Measurements from ENCODE around the gene METTL1. TPM values are rescaled to one million over a fixed set of nuclear protein-coding genes. Genes with fewer than 3 reads are reported as not detected.

Gene METTL1
- total and polyA plus RNA-seq, 9 donors, result 15.3 to 33.6 (median 23.4) TPM

- Histone ChIP-seq H3K9me3 (replicated peaks; ENCODE audit: control insufficient read depth, low read depth, low read length) (no peaks in the 10 kb centered on the region), H3K27me3 (ENCODE audit: control insufficient read depth, insufficient read depth, low read length) (peaks cover 57% of the 10 kb centered on the region), H3K4me3 (ENCODE audit: low read length) (no peak overlapping the region), H3K36me3 (ENCODE audit: control insufficient read depth, insufficient read depth, low read length) (peaks cover 18% of the 10 kb centered on the region), H3K4me1 (ENCODE audit: control insufficient read depth, insufficient read depth, low read length) (peaks cover 26% of the 10 kb centered on the region), H3K27ac (ENCODE audit: low read length) (no peak overlapping the region)
- whole genome bisulfite sequencing (ENCODE audit: insufficient coverage), result 19% methylated on average over 17 of the region's 17 CpGs
- no peak for DNase-seq
Measured at GRCh38 chr12:57764662-57765002, 7.3 kb downstream of the METTL1 start.

GRCh38 chr12:57763881-57764661 is 7.8 kb downstream of the METTL1 start:
- 64% methylated on average over 5 of the region's 6 CpGs for WGBS (ENCODE audit: insufficient coverage)
- Histone ChIP-seq H3K36me3 (ENCODE audit: control insufficient read depth, insufficient read depth, low read length) (peaks cover 13% of the 10 kb centered on the region), H3K27ac (ENCODE audit: low read length) (no peak overlapping the region), H3K4me3 (ENCODE audit: low read length) (no peak overlapping the region), H3K27me3 (ENCODE audit: control insufficient read depth, insufficient read depth, low read length) (peaks cover 57% of the 10 kb centered on the region), H3K4me1 (ENCODE audit: control insufficient read depth, insufficient read depth, low read length) (peaks cover 26% of the 10 kb centered on the region), H3K9me3 (replicated peaks; ENCODE audit: control insufficient read depth, low read depth, low read length) (no peaks in the 10 kb centered on the region)
- DNase-seq, result no peak

- Histone ChIP-seq H3K27me3 (ENCODE audit: control insufficient read depth, insufficient read depth, low read length) (peaks cover 47% of the 10 kb centered on the region), H3K4me3 (ENCODE audit: low read length) (no peak overlapping the region), H3K36me3 (ENCODE audit: control insufficient read depth, insufficient read depth, low read length) (peaks cover 17% of the 10 kb centered on the region), H3K4me1 (ENCODE audit: control insufficient read depth, insufficient read depth, low read length) (peaks cover 26% of the 10 kb centered on the region), H3K27ac (ENCODE audit: low read length) (no peak overlapping the region), H3K9me3 (replicated peaks; ENCODE audit: control insufficient read depth, low read depth, low read length) (no peaks in the 10 kb centered on the region)
- DNase-seq, result no peak
- 86% methylated on average over 2 of the region's 2 CpGs for WGBS (ENCODE audit: insufficient coverage)
Measured at GRCh38 chr12:57762463-57762862, 9.4 kb downstream of the METTL1 start.

GRCh38 chr12:57761391-57761998 is 10.4 kb downstream of the METTL1 start:
- H3K9me3 ChIP-seq (replicated peaks; ENCODE audit: control insufficient read depth, low read depth, low read length), result no peaks in the 10 kb centered on the region
- no peak for DNase-seq
- 73% methylated on average over 1 of the region's 4 CpGs for WGBS (ENCODE audit: insufficient coverage)
- no peak overlapping the region for H3K4me3 ChIP-seq (ENCODE audit: low read length)
- no peak overlapping the region for H3K27ac ChIP-seq (ENCODE audit: low read length)
- peaks cover 23% of the 10 kb centered on the region for H3K4me1 ChIP-seq (ENCODE audit: control insufficient read depth, insufficient read depth, low read length)
- peaks cover 17% of the 10 kb centered on the region for H3K36me3 ChIP-seq (ENCODE audit: control insufficient read depth, insufficient read depth, low read length)
- H3K27me3 ChIP-seq (ENCODE audit: control insufficient read depth, insufficient read depth, low read length), result peaks cover 41% of the 10 kb centered on the region

- no peak for DNase-seq
- H3K9me3 ChIP-seq (replicated peaks; ENCODE audit: control insufficient read depth, low read depth, low read length), result no peaks in the 10 kb centered on the region
Measured at GRCh38 chr12:57760347-57760982, 11.4 kb downstream of the METTL1 start.

GRCh38 chr12:57759360-57759980 is 12.4 kb downstream of the METTL1 start:
- H3K27me3 ChIP-seq (ENCODE audit: control insufficient read depth, insufficient read depth, low read length), result peaks cover 30% of the 10 kb centered on the region
- DNase-seq, result no peak
- peaks cover 17% of the 10 kb centered on the region for H3K36me3 ChIP-seq (ENCODE audit: control insufficient read depth, insufficient read depth, low read length)
- WGBS (ENCODE audit: insufficient coverage), result 31% methylated on average over 3 of the region's 3 CpGs
- no peak overlapping the region for H3K4me3 ChIP-seq (ENCODE audit: low read length)
- peaks cover 12% of the 10 kb centered on the region for H3K4me1 ChIP-seq (ENCODE audit: control insufficient read depth, insufficient read depth, low read length)
- no peak overlapping the region for H3K27ac ChIP-seq (ENCODE audit: low read length)
- H3K9me3 ChIP-seq (replicated peaks; ENCODE audit: control insufficient read depth, low read depth, low read length), result no peaks in the 10 kb centered on the region

More at GRCh38 chr12:57760347-57760982, 11.4 kb downstream of the METTL1 start:
- Histone ChIP-seq H3K27me3 (ENCODE audit: control insufficient read depth, insufficient read depth, low read length) (peaks cover 37% of the 10 kb centered on the region), H3K36me3 (ENCODE audit: control insufficient read depth, insufficient read depth, low read length) (peaks cover 17% of the 10 kb centered on the region), H3K4me1 (ENCODE audit: control insufficient read depth, insufficient read depth, low read length) (peaks cover 19% of the 10 kb centered on the region), H3K4me3 (ENCODE audit: low read length) (no peak overlapping the region), H3K27ac (ENCODE audit: low read length) (no peak overlapping the region)
- WGBS (ENCODE audit: insufficient coverage), result no CpG with 5 or more reads among the region's 3 CpGs

- Histone ChIP-seq H3K27me3 (ENCODE audit: control insufficient read depth, insufficient read depth, low read length) (peaks cover 25% of the 10 kb centered on the region), H3K36me3 (ENCODE audit: control insufficient read depth, insufficient read depth, low read length) (peaks cover 17% of the 10 kb centered on the region), H3K4me3 (ENCODE audit: low read length) (no peak overlapping the region), H3K9me3 (replicated peaks; ENCODE audit: control insufficient read depth, low read depth, low read length) (no peaks in the 10 kb centered on the region), H3K4me1 (ENCODE audit: control insufficient read depth, insufficient read depth, low read length) (peaks cover 15% of the 10 kb centered on the region), H3K27ac (ENCODE audit: low read length) (no peak overlapping the region)
- WGBS (ENCODE audit: insufficient coverage), result 87% methylated on average over 20 of the region's 25 CpGs
- DNase-seq, result no peak
Measured at GRCh38 chr12:57758552-57759359, 13.1 kb downstream of the METTL1 start.

- H3K27ac ChIP-seq (ENCODE audit: low read length), result no peak overlapping the region
- H3K4me1 ChIP-seq (ENCODE audit: control insufficient read depth, insufficient read depth, low read length), result peaks cover 17% of the 10 kb centered on the region
- no peaks in the 10 kb centered on the region for H3K9me3 ChIP-seq (replicated peaks; ENCODE audit: control insufficient read depth, low read depth, low read length)
- no peak for DNase-seq
- peaks cover 17% of the 10 kb centered on the region for H3K36me3 ChIP-seq (ENCODE audit: control insufficient read depth, insufficient read depth, low read length)
- peaks cover 15% of the 10 kb centered on the region for H3K27me3 ChIP-seq (ENCODE audit: control insufficient read depth, insufficient read depth, low read length)
- 86% methylated on average over 3 of the region's 4 CpGs for WGBS (ENCODE audit: insufficient coverage)
- H3K4me3 ChIP-seq (ENCODE audit: low read length), result no peak overlapping the region
Measured at GRCh38 chr12:57757771-57758170, 14.1 kb downstream of the METTL1 start.

- H3K27me3 ChIP-seq (ENCODE audit: control insufficient read depth, insufficient read depth, low read length), result peaks cover 14% of the 10 kb centered on the region
- no peaks in the 10 kb centered on the region for H3K9me3 ChIP-seq (replicated peaks; ENCODE audit: control insufficient read depth, low read depth, low read length)
- no peak overlapping the region for H3K4me3 ChIP-seq (ENCODE audit: low read length)
- 15% methylated on average over 9 of the region's 22 CpGs for WGBS (ENCODE audit: insufficient coverage)
- DNase-seq, result no peak
- H3K27ac ChIP-seq (ENCODE audit: low read length), result no peak overlapping the region
- peaks cover 21% of the 10 kb centered on the region for H3K4me1 ChIP-seq (ENCODE audit: control insufficient read depth, insufficient read depth, low read length)
- peaks cover 17% of the 10 kb centered on the region for H3K36me3 ChIP-seq (ENCODE audit: control insufficient read depth, insufficient read depth, low read length)
Measured at GRCh38 chr12:57756406-57757341, 15.2 kb downstream of the METTL1 start.

All from muscle of leg (tissue), 11 donors.